Activated T-helper 9 cell treated with anti-CD3 and anti-CD28 coated beads, Interleukin-2, amount 50 U/mL, for 16 hours (primary cell): ENCODE results near the gene PPIL4.

Source experiments
- DNase-seq: peaks from one replicate; pipeline ENCODE4 v3.0.0-alpha.2; 2020; ENCODE audit warnings: low read depth

The PPIL4 gene

GRCh38 chr6:149545754-149546471, at the start of gene PPIL4:
TSS of gene PPIL4 (minus strand) at chr6:149546043. CDS start at chr6:149546005, 38 bp downstream.
- peak; percentile 93 for DNase-seq

GRCh38 chr6:149593408-149593807, 47.6 kb upstream of the PPIL4 start:
- DNase-seq = no peak

GRCh38 chr6:149592983-149593382, 47.1 kb upstream of the PPIL4 start:
- no peak for DNase-seq

GRCh38 chr6:149586149-149586548, 40.3 kb upstream of the PPIL4 start:
- no peak for DNase-seq

- no peak for DNase-seq
These were observed 35.5 kb upstream of the PPIL4 start for GRCh38 chr6:149581349-149581748.

- DNase-seq = no peak
These were observed 35.0 kb upstream of the PPIL4 start for GRCh38 chr6:149580880-149581279.

- DNase-seq = no peak
These were observed 22.2 kb upstream of the PPIL4 start for GRCh38 chr6:149567945-149568585.

GRCh38 chr6:149567194-149567586, 21.3 kb upstream of the PPIL4 start:
- no peak for DNase-seq

GRCh38 chr6:149566410-149567193, 20.8 kb upstream of the PPIL4 start:
- peak; percentile 31 for DNase-seq

- DNase-seq = peak; percentile 90
These were observed 19.9 kb upstream of the PPIL4 start, which contains the start of gene GINM1 for GRCh38 chr6:149565527-149566409. TSS of gene GINM1 (plus strand) at chr6:149566375. CDS start at chr6:149566415, 40 bp downstream.

- no peak for DNase-seq
These were observed 18.1 kb upstream of the PPIL4 start for GRCh38 chr6:149563928-149564325.

- no peak for DNase-seq
These were observed 17.5 kb upstream of the PPIL4 start for GRCh38 chr6:149563203-149563927.

GRCh38 chr6:149560736-149561135, 14.9 kb upstream of the PPIL4 start:
- DNase-seq = no peak

GRCh38 chr6:149559389-149559788, 13.5 kb upstream of the PPIL4 start:
- no peak for DNase-seq

GRCh38 chr6:149558029-149558428, 12.2 kb upstream of the PPIL4 start:
- DNase-seq = no peak

GRCh38 chr6:149551920-149552319, 6.1 kb upstream of the PPIL4 start:
- DNase-seq = no peak

- DNase-seq = peak; percentile 31
These were observed 537 bp downstream of the PPIL4 start for GRCh38 chr6:149545258-149545753.

- DNase-seq = no peak
These were observed 1.1 kb downstream of the PPIL4 start for GRCh38 chr6:149544646-149545257.

GRCh38 chr6:149541139-149541538, 4.7 kb downstream of the PPIL4 start:
- no peak for DNase-seq

- DNase-seq = no peak
These were observed 11.1 kb downstream of the PPIL4 start for GRCh38 chr6:149534742-149535141.
